Prostate gland (tissue), 2 donors: Measurements from ENCODE around the gene PPFIA1.

Experiments
- CTCF ChIP-seq, 4 experiments: fragments of 200-600 bp in 2 of 4; fragments of 450-650 bp in 2 of 4; sonication (generic) in 2 of 4; IDR thresholded peaks; 1 replicate in 3 of 4; 2 replicates in 1 of 4; pipeline ENCODE4 v1.5.1; 2016 to 2019; ENCODE audit warnings: antibody characterized with exemption in 4 of 4, mild to moderate bottlenecking in 2 of 4, moderate library complexity in 2 of 4
- POLR2A ChIP-seq: fragments of 450-650 bp; IDR thresholded peaks from one replicate; pipeline ENCODE4 v1.6.1; 2016; ENCODE audit warnings: antibody characterized with exemption, mild to moderate bottlenecking

- TF ChIP-seq CTCF (IDR thresholded peaks at IDR 0.05) (no peak), POLR2A (no peak)
These were observed 77.7 kb downstream of the PPFIA1 start for GRCh38 chr11:70348191-70348590.
